Measurements from ENCODE around the gene ZNF655. TPM values are rescaled to one million over a fixed set of nuclear protein-coding genes. Genes with fewer than 3 reads are reported as not detected.
A peak's percentile ranks its signal among the peaks of the same experiment; 100 is the strongest.

Gene ZNF655
- polyA plus RNA-seq, 1 donor (not counting 4 experiments of a cell fraction or from before 2014, with no cell fraction given) = 71.1 TPM

DNA sequence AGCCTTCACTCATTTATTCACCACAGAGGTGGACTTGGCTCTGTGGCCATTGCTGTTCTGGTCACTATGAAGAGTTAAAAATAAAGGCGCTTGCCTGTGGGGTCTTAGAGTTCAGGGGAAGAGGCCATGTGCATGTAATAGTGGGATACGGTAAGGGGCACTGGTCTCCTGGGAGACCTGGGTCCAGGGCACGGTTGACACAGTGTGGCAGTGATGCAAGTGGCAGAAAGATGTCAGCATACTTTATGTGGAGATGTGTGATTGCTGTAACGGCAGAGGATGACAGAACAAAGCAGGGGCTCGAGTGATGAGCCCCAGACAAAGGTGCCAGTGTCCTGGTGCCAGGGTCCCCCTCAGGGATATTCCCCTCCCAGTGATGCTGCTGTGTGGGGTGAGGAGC lies 66.9 kb downstream of the ZNF655 start:
- no peak for FAIRE-seq
- no peak overlapping the region for H2AFZ ChIP-seq (ENCODE audit: control insufficient read depth, low read length)
- no peak overlapping the region for H3K27ac ChIP-seq (ENCODE audit: control insufficient read depth, insufficient read depth, low read length)
- H3K4me2 ChIP-seq (ENCODE audit: control insufficient read depth, extremely low read depth, insufficient read depth, low read depth, low read length) = no peak overlapping the region
- DNase-seq (ENCODE audit: low read depth, low spot score) = no peak
- no peak for TF ChIP-seq EZH2 (IDR thresholded peaks at IDR 0.05; ENCODE audit: low read length)
- TF ChIP-seq, protein P1, sequence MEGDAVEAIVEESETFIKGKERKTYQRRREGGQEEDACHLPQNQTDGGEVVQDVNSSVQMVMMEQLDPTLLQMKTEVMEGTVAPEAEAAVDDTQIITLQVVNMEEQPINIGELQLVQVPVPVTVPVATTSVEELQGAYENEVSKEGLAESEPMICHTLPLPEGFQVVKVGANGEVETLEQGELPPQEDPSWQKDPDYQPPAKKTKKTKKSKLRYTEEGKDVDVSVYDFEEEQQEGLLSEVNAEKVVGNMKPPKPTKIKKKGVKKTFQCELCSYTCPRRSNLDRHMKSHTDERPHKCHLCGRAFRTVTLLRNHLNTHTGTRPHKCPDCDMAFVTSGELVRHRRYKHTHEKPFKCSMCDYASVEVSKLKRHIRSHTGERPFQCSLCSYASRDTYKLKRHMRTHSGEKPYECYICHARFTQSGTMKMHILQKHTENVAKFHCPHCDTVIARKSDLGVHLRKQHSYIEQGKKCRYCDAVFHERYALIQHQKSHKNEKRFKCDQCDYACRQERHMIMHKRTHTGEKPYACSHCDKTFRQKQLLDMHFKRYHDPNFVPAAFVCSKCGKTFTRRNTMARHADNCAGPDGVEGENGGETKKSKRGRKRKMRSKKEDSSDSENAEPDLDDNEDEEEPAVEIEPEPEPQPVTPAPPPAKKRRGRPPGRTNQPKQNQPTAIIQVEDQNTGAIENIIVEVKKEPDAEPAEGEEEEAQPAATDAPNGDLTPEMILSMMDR (optimal IDR thresholded peaks at IDR 0.05 in 1 of 3, IDR thresholded peaks at IDR 0.05 in 1 of 3, conservative IDR thresholded peaks at IDR 0.05 in 1 of 3; ENCODE audit: extremely low read depth in 1 of 3, insufficient read depth in 2 of 3, low read length in 3 of 3) = no peak
- dilution Hi-C loops (cut with MboI; ENCODE audit: extremely low pct_ligation_motif_present, low sequenced_read_pairs) = no loop called here
- peaks cover 22% of the 10 kb centered on the region for H3K4me1 ChIP-seq (ENCODE audit: control insufficient read depth, extremely low read depth, insufficient read depth, low read length)
- H3K9me3 ChIP-seq (ENCODE audit: control insufficient read depth, low read depth, low read length) = no peaks in the 10 kb centered on the region
- H3K4me3 ChIP-seq (ENCODE audit: control insufficient read depth in 2 of 3, extremely low read depth in 1 of 3, insufficient read depth in 2 of 3, low read depth in 1 of 3, low read length in 3 of 3) = no peak overlapping the region
- peaks cover 2% of the 10 kb centered on the region for H3K9me1 ChIP-seq (ENCODE audit: control insufficient read depth, extremely low read depth, insufficient read depth, low read length)
- H3K36me3 ChIP-seq (ENCODE audit: control insufficient read depth in 2 of 2, extremely low read depth in 1 of 2, insufficient read depth in 2 of 2, low read length in 2 of 2) = peaks cover 64 to 79% of the 10 kb centered on the region in 2 experiments
- no peaks in the 10 kb centered on the region for H4K20me1 ChIP-seq (ENCODE audit: control insufficient read depth, extremely low read depth, insufficient read depth, low read length)
- H3K27me3 ChIP-seq (ENCODE audit: control insufficient read depth, extremely low read depth, insufficient read depth, low read length) = no peaks in the 10 kb centered on the region
- H3K79me2 ChIP-seq (ENCODE audit: control insufficient read depth, insufficient read depth, low read length) = peaks cover 54% of the 10 kb centered on the region
- H3K9ac ChIP-seq (ENCODE audit: control insufficient read depth, extremely low read depth, insufficient read depth, low read length) = no peak overlapping the region

DNA sequence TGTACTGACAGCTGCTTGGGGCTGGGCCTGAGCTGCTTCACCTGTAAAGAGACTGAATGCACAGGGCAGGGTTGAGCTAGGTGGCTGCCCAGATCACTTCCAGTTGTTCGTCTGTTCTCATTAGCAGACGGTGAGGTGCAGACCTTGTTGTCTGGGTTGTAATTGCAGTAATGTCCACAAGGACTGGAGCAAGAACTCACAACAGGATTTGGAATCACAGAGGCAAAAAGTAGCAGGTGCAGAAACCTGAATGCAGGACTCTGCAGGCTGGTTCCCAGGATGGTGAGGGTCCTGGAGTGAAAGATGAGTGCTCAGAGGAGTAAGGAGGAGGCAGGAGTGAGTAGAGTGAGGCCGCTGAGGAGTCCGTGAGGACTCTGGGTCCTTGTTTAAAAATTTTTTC lies 67.5 kb downstream of the ZNF655 start:
- no peaks in the 10 kb centered on the region for H3K27me3 ChIP-seq (ENCODE audit: control insufficient read depth, extremely low read depth, insufficient read depth, low read length)
- dilution Hi-C loops (cut with MboI; ENCODE audit: extremely low pct_ligation_motif_present, low sequenced_read_pairs) = no loop called here
- FAIRE-seq = no peak
- H3K79me2 ChIP-seq (ENCODE audit: control insufficient read depth, insufficient read depth, low read length) = peaks cover 50% of the 10 kb centered on the region
- H3K9ac ChIP-seq (ENCODE audit: control insufficient read depth, extremely low read depth, insufficient read depth, low read length) = no peak overlapping the region
- peaks cover 2% of the 10 kb centered on the region for H3K9me1 ChIP-seq (ENCODE audit: control insufficient read depth, extremely low read depth, insufficient read depth, low read length)
- no peaks in the 10 kb centered on the region for H3K9me3 ChIP-seq (ENCODE audit: control insufficient read depth, low read depth, low read length)
- H2AFZ ChIP-seq (ENCODE audit: control insufficient read depth, low read length) = no peak overlapping the region
- H4K20me1 ChIP-seq (ENCODE audit: control insufficient read depth, extremely low read depth, insufficient read depth, low read length) = no peaks in the 10 kb centered on the region
- TF ChIP-seq EZH2 (IDR thresholded peaks at IDR 0.05; ENCODE audit: low read length) = no peak
- TF ChIP-seq, protein P1 (optimal IDR thresholded peaks at IDR 0.05 in 1 of 3, IDR thresholded peaks at IDR 0.05 in 1 of 3, conservative IDR thresholded peaks at IDR 0.05 in 1 of 3; ENCODE audit: extremely low read depth in 1 of 3, insufficient read depth in 2 of 3, low read length in 3 of 3) = peak in 1 of 3 experiments; percentile 11
- H3K27ac ChIP-seq (ENCODE audit: control insufficient read depth, insufficient read depth, low read length) = no peak overlapping the region
- H3K4me2 ChIP-seq (ENCODE audit: control insufficient read depth, extremely low read depth, insufficient read depth, low read depth, low read length) = no peak overlapping the region
- H3K4me3 ChIP-seq (ENCODE audit: control insufficient read depth in 2 of 3, extremely low read depth in 1 of 3, insufficient read depth in 2 of 3, low read depth in 1 of 3, low read length in 3 of 3) = no peak overlapping the region
- peaks cover 22% of the 10 kb centered on the region for H3K4me1 ChIP-seq (ENCODE audit: control insufficient read depth, extremely low read depth, insufficient read depth, low read length)
- DNase-seq (ENCODE audit: low read depth, low spot score) = no peak
- H3K36me3 ChIP-seq (ENCODE audit: control insufficient read depth in 2 of 2, extremely low read depth in 1 of 2, insufficient read depth in 2 of 2, low read length in 2 of 2) = peaks cover 63 to 76% of the 10 kb centered on the region in 2 experiments

Other genes starting within 250 kb of the ZNF655 start
- 123 to 265 TPM (median 133 TPM) in 3 replicates for gene ARPC1A, start 232.7 kb upstream of the ZNF655 start, polyA plus RNA-seq
- 352 to 488 TPM (median 383 TPM) in 3 replicates for gene ARPC1B, start 183.9 kb upstream of the ZNF655 start, polyA plus RNA-seq
- 35.6 to 137 TPM (median 99.1 TPM) in 3 replicates for gene PDAP1, start 150.0 kb upstream of the ZNF655 start, polyA plus RNA-seq
- 35.8 to 73.3 TPM (median 70.1 TPM) in 3 replicates for gene BUD31, start 149.7 kb upstream of the ZNF655 start, polyA plus RNA-seq
- 2.8 to 3.5 TPM (median 3.3 TPM) in 3 replicates for gene PTCD1, start 119.8 kb upstream of the ZNF655 start, polyA plus RNA-seq
- gene CPSF4, start 119.7 kb upstream of the ZNF655 start, polyA plus RNA-seq = 21.8 to 28.6 TPM (median 25.0 TPM) in 3 replicates
- gene ATP5MF, start 92.5 kb upstream of the ZNF655 start, polyA plus RNA-seq = 741 to 2,588 TPM (median 871 TPM) in 3 replicates
- 5.4 to 17.5 TPM (median 14.7 TPM) in 3 replicates for gene ZNF789, start 85.8 kb upstream of the ZNF655 start, polyA plus RNA-seq
- gene ZNF394, start 58.4 kb upstream of the ZNF655 start, polyA plus RNA-seq = 9.1 to 10.4 TPM (median 10.1 TPM) in 3 replicates
- 7.4 to 8.4 TPM (median 8.4 TPM) in 3 replicates for gene ZKSCAN5, start 54.0 kb upstream of the ZNF655 start, polyA plus RNA-seq
- gene FAM200A, start 6.5 kb upstream of the ZNF655 start, polyA plus RNA-seq = 5.5 to 7.6 TPM (median 5.7 TPM) in 3 replicates
- gene TMEM225B, start 39.6 kb downstream of the ZNF655 start, polyA plus RNA-seq = 0.18 to 0.26 TPM (median 0.23 TPM) in 3 replicates
- gene ZSCAN25, start 58.3 kb downstream of the ZNF655 start, polyA plus RNA-seq = 10.3 to 13.1 TPM (median 11.6 TPM) in 3 replicates
- 2.0 to 4.5 TPM (median 3.4 TPM) in 3 replicates for gene CYP3A5, start 121.4 kb downstream of the ZNF655 start, polyA plus RNA-seq
- gene CYP3A7, start 176.6 kb downstream of the ZNF655 start, polyA plus RNA-seq = not detected in 3 replicates
- not detected in 3 replicates for gene CYP3A4, start 225.5 kb downstream of the ZNF655 start, polyA plus RNA-seq